Measurements from ENCODE around the gene SCG2. TPM values are rescaled to one million over a fixed set of nuclear protein-coding genes. Genes with fewer than 3 reads are reported as not detected.

SCG2 gene
- total RNA-seq = not detected in 2 replicates

- Mint-ChIP-seq H3K27me3 (peaks cover 7% of the 10 kb centered on the region), H3K4me1 (peaks cover 2% of the 10 kb centered on the region), H3K9me3 (no peaks in the 10 kb centered on the region), H3K36me3 (ENCODE audit: low read depth) (no peaks in the 10 kb centered on the region), H3K27ac (no peak within 1 kb of the TSS), H3K4me3 (no peak within 1 kb of the TSS)
- peak; percentile 83 for DNase-seq
- intact Hi-C loops (cut with micrococcal nuclease) = no loop called here
Observed at GRCh38 chr2:223601932-223602666, at the start of gene SCG2. Gene SCG2 (minus strand): TSS chr2:223602361. CDS start chr2:223599282, 3,079 bp downstream.

GRCh38 chr2:223649554-223650533 is 47.7 kb upstream of the SCG2 start:
- intact Hi-C loops (cut with micrococcal nuclease) = no loop called here
- no peaks in the 10 kb centered on the region for H3K4me1 Mint-ChIP-seq
- no peaks in the 10 kb centered on the region for H3K36me3 Mint-ChIP-seq (ENCODE audit: low read depth)
- H3K4me3 Mint-ChIP-seq = no peak overlapping the region
- DNase-seq = no peak
- H3K9me3 Mint-ChIP-seq = no peaks in the 10 kb centered on the region
- no peaks in the 10 kb centered on the region for H3K27me3 Mint-ChIP-seq
- H3K27ac Mint-ChIP-seq = no peak overlapping the region

GRCh38 chr2:223648755-223649154 is 46.6 kb upstream of the SCG2 start:
- Mint-ChIP-seq H3K4me3 (no peak overlapping the region), H3K9me3 (no peaks in the 10 kb centered on the region), H3K36me3 (ENCODE audit: low read depth) (no peaks in the 10 kb centered on the region), H3K27ac (no peak overlapping the region), H3K27me3 (no peaks in the 10 kb centered on the region), H3K4me1 (no peaks in the 10 kb centered on the region)
- no peak for DNase-seq
- intact Hi-C loops (cut with micrococcal nuclease) = no loop called here

GRCh38 chr2:223647258-223647952 is 45.2 kb upstream of the SCG2 start:
- H3K4me3 Mint-ChIP-seq = no peak overlapping the region
- DNase-seq = no peak
- H3K4me1 Mint-ChIP-seq = no peaks in the 10 kb centered on the region
- intact Hi-C loops (cut with micrococcal nuclease) = no loop called here
- H3K27ac Mint-ChIP-seq = no peak overlapping the region
- H3K36me3 Mint-ChIP-seq (ENCODE audit: low read depth) = no peaks in the 10 kb centered on the region
- H3K9me3 Mint-ChIP-seq = no peaks in the 10 kb centered on the region
- no peaks in the 10 kb centered on the region for H3K27me3 Mint-ChIP-seq

GRCh38 chr2:223644136-223644535 is 42.0 kb upstream of the SCG2 start:
- no peaks in the 10 kb centered on the region for H3K27me3 Mint-ChIP-seq
- H3K9me3 Mint-ChIP-seq = no peaks in the 10 kb centered on the region
- H3K4me3 Mint-ChIP-seq = no peak overlapping the region
- H3K36me3 Mint-ChIP-seq (ENCODE audit: low read depth) = no peaks in the 10 kb centered on the region
- no peaks in the 10 kb centered on the region for H3K4me1 Mint-ChIP-seq
- intact Hi-C loops (cut with micrococcal nuclease) = no loop called here
- no peak overlapping the region for H3K27ac Mint-ChIP-seq
- no peak for DNase-seq

- H3K27ac Mint-ChIP-seq = no peak overlapping the region
- DNase-seq = no peak
- intact Hi-C loops (cut with micrococcal nuclease) = no loop called here
- no peaks in the 10 kb centered on the region for H3K36me3 Mint-ChIP-seq (ENCODE audit: low read depth)
- no peaks in the 10 kb centered on the region for H3K27me3 Mint-ChIP-seq
- H3K4me1 Mint-ChIP-seq = no peaks in the 10 kb centered on the region
- H3K4me3 Mint-ChIP-seq = no peak overlapping the region
- no peaks in the 10 kb centered on the region for H3K9me3 Mint-ChIP-seq
Observed at GRCh38 chr2:223643309-223643708, 41.1 kb upstream of the SCG2 start.

- Mint-ChIP-seq H3K27ac (no peak overlapping the region), H3K4me1 (no peaks in the 10 kb centered on the region), H3K9me3 (no peaks in the 10 kb centered on the region), H3K4me3 (no peak overlapping the region), H3K27me3 (no peaks in the 10 kb centered on the region), H3K36me3 (ENCODE audit: low read depth) (no peaks in the 10 kb centered on the region)
- DNase-seq = no peak
- intact Hi-C loops (cut with micrococcal nuclease) = no loop called here
Observed at GRCh38 chr2:223642506-223642905, 40.3 kb upstream of the SCG2 start.

- intact Hi-C loops (cut with micrococcal nuclease) = no loop called here
- Mint-ChIP-seq H3K27me3 (no peaks in the 10 kb centered on the region), H3K4me3 (no peak overlapping the region), H3K9me3 (no peaks in the 10 kb centered on the region), H3K4me1 (no peaks in the 10 kb centered on the region), H3K36me3 (ENCODE audit: low read depth) (no peaks in the 10 kb centered on the region), H3K27ac (no peak overlapping the region)
- DNase-seq = no peak
Observed at GRCh38 chr2:223641082-223641481, 38.9 kb upstream of the SCG2 start.

GRCh38 chr2:223635080-223635479 is 32.9 kb upstream of the SCG2 start:
- Mint-ChIP-seq H3K4me3 (no peak overlapping the region), H3K27me3 (no peaks in the 10 kb centered on the region), H3K27ac (no peak overlapping the region), H3K4me1 (no peaks in the 10 kb centered on the region), H3K36me3 (ENCODE audit: low read depth) (no peaks in the 10 kb centered on the region), H3K9me3 (no peaks in the 10 kb centered on the region)
- intact Hi-C loops (cut with micrococcal nuclease) = no loop called here
- no peak for DNase-seq

GRCh38 chr2:223634238-223634637 is 32.1 kb upstream of the SCG2 start:
- H3K36me3 Mint-ChIP-seq (ENCODE audit: low read depth) = no peaks in the 10 kb centered on the region
- no peak overlapping the region for H3K4me3 Mint-ChIP-seq
- no peak for DNase-seq
- no peaks in the 10 kb centered on the region for H3K27me3 Mint-ChIP-seq
- H3K27ac Mint-ChIP-seq = no peak overlapping the region
- H3K4me1 Mint-ChIP-seq = no peaks in the 10 kb centered on the region
- intact Hi-C loops (cut with micrococcal nuclease) = no loop called here
- no peaks in the 10 kb centered on the region for H3K9me3 Mint-ChIP-seq

GRCh38 chr2:223633656-223634055 is 31.5 kb upstream of the SCG2 start:
- Mint-ChIP-seq H3K36me3 (ENCODE audit: low read depth) (no peaks in the 10 kb centered on the region), H3K4me3 (no peak overlapping the region), H3K27ac (no peak overlapping the region), H3K27me3 (no peaks in the 10 kb centered on the region), H3K4me1 (no peaks in the 10 kb centered on the region), H3K9me3 (no peaks in the 10 kb centered on the region)
- DNase-seq = no peak
- intact Hi-C loops (cut with micrococcal nuclease) = no loop called here

- no peaks in the 10 kb centered on the region for H3K9me3 Mint-ChIP-seq
- intact Hi-C loops (cut with micrococcal nuclease) = no loop called here
- no peaks in the 10 kb centered on the region for H3K4me1 Mint-ChIP-seq
- no peak overlapping the region for H3K4me3 Mint-ChIP-seq
- H3K27ac Mint-ChIP-seq = no peak overlapping the region
- H3K36me3 Mint-ChIP-seq (ENCODE audit: low read depth) = no peaks in the 10 kb centered on the region
- DNase-seq = no peak
- H3K27me3 Mint-ChIP-seq = no peaks in the 10 kb centered on the region
Observed at GRCh38 chr2:223632826-223633225, 30.7 kb upstream of the SCG2 start.

GRCh38 chr2:223626716-223627115 is 24.6 kb upstream of the SCG2 start:
- Mint-ChIP-seq H3K4me3 (no peak overlapping the region), H3K27ac (no peak overlapping the region), H3K36me3 (ENCODE audit: low read depth) (no peaks in the 10 kb centered on the region), H3K9me3 (no peaks in the 10 kb centered on the region), H3K4me1 (no peaks in the 10 kb centered on the region), H3K27me3 (no peaks in the 10 kb centered on the region)
- intact Hi-C loops (cut with micrococcal nuclease) = no loop called here
- no peak for DNase-seq

- DNase-seq = no peak
- Mint-ChIP-seq H3K4me3 (no peak overlapping the region), H3K27me3 (no peaks in the 10 kb centered on the region), H3K4me1 (no peaks in the 10 kb centered on the region), H3K9me3 (no peaks in the 10 kb centered on the region), H3K36me3 (ENCODE audit: low read depth) (no peaks in the 10 kb centered on the region), H3K27ac (no peak overlapping the region)
- intact Hi-C loops (cut with micrococcal nuclease) = no loop called here
Observed at GRCh38 chr2:223625652-223626051, 23.5 kb upstream of the SCG2 start.

Data from activated CD4-positive, alpha-beta T cell treated with anti-CD3 and anti-CD28 coated beads, Interleukin-2, amount 10 ng/mL, durations not matched to agents 24 days and 14 days (primary cell).